GM19193 (cell line): ENCODE measurements around the gene METTL3.

Experiments used
- POLR2A ChIP-seq: IDR thresholded peaks from 4 replicates; pipeline ENCODE4 v1.6.1; 2011; ENCODE audit not compliant: insufficient read depth, insufficient read length; ENCODE audit errors: extremely low read depth

Gene METTL3

GRCh38 chr14:21510735-21511657, at the start of gene METTL3:
METTL3 (minus strand) TSS chr14:21511340; CDS start chr14:21511223, 117 bp downstream.
- peak; percentile 82 for TF ChIP-seq POLR2A

DNA sequence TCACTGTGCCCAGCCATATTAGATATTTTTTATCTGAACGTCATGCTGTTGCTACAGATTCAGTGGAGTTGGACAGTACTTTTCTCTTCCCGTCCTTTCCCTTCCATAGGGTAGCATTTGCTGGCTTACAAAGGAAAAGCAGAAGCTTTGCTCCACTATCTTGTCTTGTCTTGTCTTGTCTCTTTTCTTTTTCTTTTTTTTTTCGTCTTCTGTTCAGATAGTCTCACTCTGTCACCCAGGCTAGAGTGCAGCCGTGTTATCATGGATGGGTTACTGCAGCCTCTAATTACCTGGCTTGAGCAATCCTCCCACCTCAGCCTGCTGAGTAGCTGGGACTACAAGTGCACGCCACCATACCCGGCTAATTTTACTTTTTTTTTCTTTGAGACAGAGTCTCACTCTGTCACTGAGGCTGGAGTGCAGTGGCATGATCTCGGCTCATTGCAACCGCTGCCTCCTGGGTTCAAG, 47.6 kb upstream of the METTL3 start:
- no peak for TF ChIP-seq POLR2A

DNA sequence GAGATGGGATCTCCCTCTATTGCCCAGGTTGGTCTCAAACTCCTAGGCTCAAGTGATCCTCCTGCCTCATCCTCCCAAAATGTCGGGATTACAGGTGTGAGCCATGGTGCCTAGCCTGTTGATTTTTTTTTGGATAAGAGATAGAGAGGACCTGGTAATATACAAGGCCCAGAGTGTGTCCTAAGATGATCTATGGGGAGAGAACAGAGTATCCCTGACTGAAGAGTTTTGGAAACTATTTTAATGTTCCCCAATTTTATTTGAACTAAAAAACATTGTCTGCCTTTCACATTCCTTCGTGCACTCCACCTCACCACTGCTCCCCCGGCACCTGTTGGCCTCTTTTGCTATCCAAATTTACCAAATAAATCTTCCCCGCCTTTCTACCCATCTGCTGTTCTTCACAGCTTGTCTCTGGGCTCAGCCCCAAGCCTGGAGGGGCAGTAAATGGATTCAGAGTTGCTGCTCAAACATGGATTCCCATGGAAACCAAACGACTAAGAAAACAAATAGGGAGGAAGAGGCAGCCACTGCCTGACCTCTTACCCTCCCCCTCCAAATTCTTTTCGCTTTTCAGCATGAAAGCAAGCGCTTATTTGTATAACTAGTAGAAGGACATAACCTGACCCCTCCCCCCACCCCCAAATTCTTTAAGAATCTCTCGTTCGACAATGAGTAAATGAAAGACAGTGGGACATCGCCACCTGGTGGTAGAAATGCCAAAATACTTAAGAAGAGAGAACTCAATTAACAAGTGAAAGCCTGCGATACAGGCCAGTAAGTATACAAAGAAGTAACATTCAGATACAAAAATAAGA, 46.2 kb upstream of the METTL3 start:
- TF ChIP-seq POLR2A, result no peak

DNA sequence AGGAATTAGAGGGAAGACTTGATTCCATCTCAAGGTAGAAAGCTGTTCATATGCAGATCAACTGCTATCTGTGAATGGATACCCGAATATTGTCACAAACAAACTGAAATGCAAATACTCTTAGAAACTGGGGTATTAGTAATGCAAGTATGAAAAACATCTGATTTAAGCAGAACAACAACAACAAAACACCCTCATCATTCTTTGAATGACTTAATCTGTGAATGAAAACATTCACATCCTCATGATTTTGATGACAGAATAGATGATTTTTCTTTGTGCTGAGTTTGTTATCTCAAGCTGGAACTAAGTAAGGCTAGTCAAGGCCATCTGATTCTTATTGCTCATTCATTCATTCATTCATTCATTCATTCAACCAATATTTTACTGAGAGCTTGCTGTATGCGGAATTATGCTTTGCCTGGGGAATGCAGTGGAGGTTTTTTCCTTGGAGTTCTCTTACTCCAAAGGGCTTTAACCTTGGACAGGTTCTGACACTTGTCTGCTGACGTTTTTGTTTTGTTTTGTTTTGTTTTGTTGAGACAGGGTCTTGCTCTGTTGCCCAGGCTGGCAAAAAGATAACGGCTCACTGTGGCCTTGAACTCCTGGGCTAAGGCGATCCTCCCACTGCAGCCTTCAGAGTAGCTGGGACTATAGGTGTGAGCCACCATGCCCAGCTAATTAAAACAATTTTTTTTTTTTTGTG, 45.4 kb upstream of the METTL3 start:
- no peak for TF ChIP-seq POLR2A

DNA sequence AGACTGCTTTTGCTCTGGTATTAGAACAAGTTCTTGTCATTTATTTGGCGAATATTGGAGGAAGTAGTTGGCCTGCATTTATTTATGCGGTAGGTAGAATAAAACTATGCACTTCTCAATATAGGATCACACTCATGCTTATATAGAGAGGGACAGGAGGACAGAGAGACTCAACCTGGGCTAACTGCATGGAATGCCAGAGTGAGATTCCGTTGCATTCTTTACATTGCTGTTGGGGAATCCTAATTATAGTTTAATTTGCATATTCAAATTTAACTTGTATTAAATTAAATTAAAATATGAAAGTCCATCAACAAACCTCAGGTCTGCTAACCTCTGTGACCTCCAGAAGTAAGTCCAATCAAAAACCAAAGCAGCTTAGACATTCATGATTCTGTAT, 42.1 kb upstream of the METTL3 start:
- TF ChIP-seq POLR2A, result no peak

- no peak for TF ChIP-seq POLR2A
Measured at GRCh38 chr14:21543963-21544362, 32.8 kb upstream of the METTL3 start.

- TF ChIP-seq POLR2A, result no peak
Measured at GRCh38 chr14:21543521-21543960, 32.4 kb upstream of the METTL3 start.

GRCh38 chr14:21541413-21542074, 30.4 kb upstream of the METTL3 start:
- TF ChIP-seq POLR2A, result no peak

DNA sequence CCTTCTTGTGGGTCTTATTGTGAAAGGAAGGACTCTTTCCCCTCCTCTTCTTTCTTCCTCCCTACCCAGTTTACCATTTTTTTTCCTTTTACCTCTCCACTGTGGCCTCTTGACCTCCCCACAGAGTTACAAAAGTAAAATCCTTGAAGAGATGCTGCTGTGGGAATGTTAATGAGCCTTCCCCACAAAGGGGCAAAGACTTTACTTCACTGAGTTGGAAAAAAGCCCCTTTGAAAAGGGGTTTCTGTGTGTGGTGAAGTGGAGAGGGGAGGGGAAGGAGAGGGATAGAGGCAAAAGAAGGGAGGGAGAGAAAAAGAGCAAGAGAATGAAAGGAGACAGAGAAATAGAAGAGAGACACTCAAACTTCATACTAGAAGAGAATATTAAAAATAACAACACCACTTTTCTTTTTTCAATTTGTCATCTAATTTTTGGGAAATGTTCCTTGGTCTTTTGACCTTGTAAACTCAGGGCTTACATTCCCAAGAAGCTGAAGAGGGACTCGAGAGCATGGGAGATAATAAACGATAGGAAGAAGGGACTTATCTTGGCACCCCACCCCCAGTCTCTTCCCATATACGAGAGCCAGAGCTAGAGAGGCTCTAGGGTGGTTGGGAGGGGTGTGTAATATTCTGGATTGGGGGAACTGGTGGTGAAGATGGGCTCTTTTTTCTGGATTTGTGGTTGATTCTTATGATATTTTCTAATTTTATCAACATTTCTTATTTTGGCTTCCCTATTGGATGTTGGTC, 28.2 kb upstream of the METTL3 start:
- TF ChIP-seq POLR2A, result no peak

DNA sequence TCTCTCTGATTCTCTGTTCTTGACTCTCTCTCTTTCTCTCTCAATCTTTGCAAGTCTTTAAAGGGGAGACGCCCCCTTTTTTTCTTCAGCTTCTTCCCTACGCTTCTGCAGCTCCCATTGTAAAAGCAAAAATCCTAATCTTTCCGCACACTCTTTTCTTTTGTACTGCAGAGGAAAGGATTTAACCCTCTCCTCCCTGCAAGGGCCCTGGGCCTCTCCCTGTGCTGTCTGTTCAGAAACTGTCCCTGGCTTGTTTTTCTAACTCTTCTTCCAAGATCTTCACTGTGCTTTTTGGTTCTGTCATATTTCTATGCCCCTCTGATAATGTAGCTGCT, 25.9 kb upstream of the METTL3 start:
- no peak for TF ChIP-seq POLR2A

DNA sequence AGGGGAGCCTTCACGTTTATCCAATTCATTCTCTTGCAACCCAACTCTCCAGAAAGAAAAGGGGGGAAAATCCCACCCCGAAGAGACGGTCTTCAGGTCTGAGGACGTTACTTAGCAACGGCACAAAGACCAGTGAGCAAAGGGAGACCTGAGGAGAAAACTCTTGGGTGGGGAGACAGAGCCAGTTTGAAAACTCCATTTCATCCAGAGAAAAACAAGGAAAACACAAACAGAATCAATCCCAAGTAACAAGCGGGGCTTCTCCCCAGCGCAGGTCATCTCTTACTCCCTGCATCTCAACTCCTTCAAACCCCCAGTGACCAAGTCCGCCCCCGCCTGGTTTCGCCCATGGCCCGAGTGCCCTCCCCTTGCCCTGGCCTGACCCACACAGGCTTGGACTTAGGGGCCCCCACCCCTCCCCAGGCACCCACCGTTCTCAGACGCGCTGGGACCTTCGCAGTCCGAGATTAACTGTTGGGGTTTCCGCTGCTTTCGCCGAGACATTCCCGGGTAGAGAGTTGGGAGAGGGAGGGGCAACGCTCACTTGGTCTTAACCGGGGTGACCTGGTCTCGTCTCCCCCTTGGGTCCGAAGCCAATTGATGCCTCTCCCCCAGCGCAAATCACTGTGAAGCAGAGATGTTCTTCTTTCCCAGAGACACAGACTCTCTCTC, 25.4 kb upstream of the METTL3 start:
- TF ChIP-seq POLR2A, result no peak

DNA sequence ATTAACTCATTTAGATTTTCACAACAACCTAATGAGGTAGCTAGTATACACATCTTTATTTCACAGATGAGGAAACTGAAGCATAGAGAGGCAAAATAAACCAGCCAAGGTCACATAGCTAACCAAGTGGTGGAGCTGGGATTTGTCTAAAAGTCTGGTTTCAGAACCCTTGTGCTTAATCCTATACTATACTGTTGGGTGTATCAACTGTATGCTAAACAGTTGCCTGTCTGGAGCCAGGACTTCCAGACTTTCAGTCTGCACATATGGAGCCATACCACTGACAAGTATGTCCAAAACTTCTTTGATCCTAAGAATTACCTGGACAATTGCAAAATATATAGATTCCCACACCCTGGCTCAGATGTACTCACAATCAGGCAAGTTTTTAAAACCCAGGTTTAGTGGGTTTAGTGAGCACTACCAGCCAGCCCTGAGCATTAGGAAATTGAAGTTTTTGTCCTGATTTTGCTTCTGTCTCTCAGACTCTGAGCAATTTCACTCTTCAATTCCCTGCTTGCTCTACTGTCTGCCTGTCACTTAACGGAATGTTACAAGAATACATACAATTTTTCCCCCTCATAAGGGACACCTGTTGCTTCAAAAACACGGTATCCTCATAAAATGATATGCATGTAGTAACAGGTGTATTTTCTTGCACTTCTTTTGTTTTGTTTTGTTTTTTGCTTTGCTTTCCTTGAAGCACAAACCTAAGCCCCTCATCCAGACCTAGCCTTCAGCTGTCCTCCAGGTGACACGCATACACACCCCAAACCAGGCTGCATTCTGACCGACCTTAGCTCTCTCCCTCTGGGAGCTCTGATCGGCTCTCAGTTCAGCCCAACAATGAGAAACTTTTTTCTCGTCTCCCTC, 24.6 kb upstream of the METTL3 start:
- no peak for TF ChIP-seq POLR2A
